Measurements from ENCODE around the gene TRAF3.

DNA sequence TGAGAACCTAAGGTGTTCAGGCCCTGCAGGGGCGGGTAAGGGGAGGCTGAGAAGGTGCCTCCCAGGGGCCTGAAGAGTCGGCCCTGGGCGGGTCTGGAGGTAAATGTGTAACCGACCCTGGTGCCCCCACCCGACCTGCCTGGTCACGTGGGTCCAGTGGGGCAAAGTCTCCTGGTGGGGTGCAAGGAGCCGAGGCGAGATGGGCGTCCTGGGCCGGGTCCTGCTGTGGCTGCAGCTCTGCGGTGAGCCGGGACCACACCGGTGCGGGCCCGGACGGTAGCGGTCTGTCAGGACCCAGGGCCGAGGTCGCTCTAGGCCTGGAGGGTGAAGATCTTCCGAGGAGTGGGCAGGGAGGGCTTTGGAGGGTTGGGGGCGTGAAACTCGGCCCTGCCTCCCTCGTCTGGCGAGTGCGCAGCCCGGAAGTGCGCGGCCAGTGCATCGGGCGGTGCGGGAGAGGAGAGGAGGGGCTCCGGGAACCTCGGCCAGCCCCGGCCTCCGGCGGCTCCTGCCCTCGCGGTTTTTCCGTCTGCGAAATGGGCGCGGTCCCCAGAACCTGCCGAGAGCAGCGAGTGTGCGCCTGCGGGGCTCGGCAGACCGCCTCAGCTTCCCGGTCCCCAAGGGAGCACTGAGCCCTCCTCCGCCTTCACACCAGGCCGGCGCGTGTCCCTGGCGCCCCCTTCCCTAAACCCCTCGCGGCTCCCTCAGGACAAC, 145.4 kb downstream of the TRAF3 start, which contains the start of gene AMN:
- TF ChIP-seq, protein P1, sequence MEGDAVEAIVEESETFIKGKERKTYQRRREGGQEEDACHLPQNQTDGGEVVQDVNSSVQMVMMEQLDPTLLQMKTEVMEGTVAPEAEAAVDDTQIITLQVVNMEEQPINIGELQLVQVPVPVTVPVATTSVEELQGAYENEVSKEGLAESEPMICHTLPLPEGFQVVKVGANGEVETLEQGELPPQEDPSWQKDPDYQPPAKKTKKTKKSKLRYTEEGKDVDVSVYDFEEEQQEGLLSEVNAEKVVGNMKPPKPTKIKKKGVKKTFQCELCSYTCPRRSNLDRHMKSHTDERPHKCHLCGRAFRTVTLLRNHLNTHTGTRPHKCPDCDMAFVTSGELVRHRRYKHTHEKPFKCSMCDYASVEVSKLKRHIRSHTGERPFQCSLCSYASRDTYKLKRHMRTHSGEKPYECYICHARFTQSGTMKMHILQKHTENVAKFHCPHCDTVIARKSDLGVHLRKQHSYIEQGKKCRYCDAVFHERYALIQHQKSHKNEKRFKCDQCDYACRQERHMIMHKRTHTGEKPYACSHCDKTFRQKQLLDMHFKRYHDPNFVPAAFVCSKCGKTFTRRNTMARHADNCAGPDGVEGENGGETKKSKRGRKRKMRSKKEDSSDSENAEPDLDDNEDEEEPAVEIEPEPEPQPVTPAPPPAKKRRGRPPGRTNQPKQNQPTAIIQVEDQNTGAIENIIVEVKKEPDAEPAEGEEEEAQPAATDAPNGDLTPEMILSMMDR (IDR thresholded peaks at IDR 0.05), result no peak
- TF ChIP-seq POLR2AphosphoS5 (IDR thresholded peaks at IDR 0.05; ENCODE audit: insufficient read depth in 1 of 2, low read depth in 1 of 2), result no peak
